Colonic mucosa (tissue), 4 donors: Measurements from ENCODE around the gene AQP6. TPM values are rescaled to one million over a fixed set of nuclear protein-coding genes. Genes with fewer than 3 reads are reported as not detected.

Experiments
- DNase-seq: peaks from one replicate; pipeline ENCODE4 v3.0.0-alpha.2; 2020
- H3K27ac ChIP-seq: fragments of 200-600 bp; one replicate; pipeline ENCODE4 v1.8.0; 2021
- H3K27me3 ChIP-seq: fragments of 200-600 bp; one replicate; pipeline ENCODE4 v1.8.0; 2021
- H3K36me3 ChIP-seq: fragments of 200-600 bp; one replicate; pipeline ENCODE4 v1.8.0; 2021
- H3K4me1 ChIP-seq: fragments of 200-600 bp; one replicate; pipeline ENCODE4 v1.8.0; 2021; ENCODE audit warnings: mild to moderate bottlenecking
- H3K4me3 ChIP-seq: fragments of 200-600 bp; one replicate; pipeline ENCODE4 v1.8.0; 2021
- H3K9ac ChIP-seq, 2 donors: one replicate each; pipeline ENCODE4 v1.7.0; 2013; ENCODE audit warnings: control low read depth in 2 of 2, low read depth in 2 of 2, low read length in 2 of 2
- H3K9me3 ChIP-seq: fragments of 200-600 bp; one replicate; pipeline ENCODE4 v1.8.0; 2021
- CTCF ChIP-seq: fragments of 200-600 bp; IDR thresholded peaks from one replicate; pipeline ENCODE4 v1.8.0; 2022; ENCODE audit warnings: antibody characterized with exemption, mild to moderate bottlenecking
- intact Hi-C: fragments of 100-400 bp; cut with DNase I; formaldehyde crosslinking; loops from one replicate; pipeline ENCODE4 v1.14.1; 2022
- total RNA-seq, 2 donors: library from RNA; stranded (reverse); fragmentation: NEBNext Ultra II Directional in 1 of 2; extraction: Animal tissue kit (Norgen Biotek cat#: 25700) in 1 of 2; gene quantifications; one replicate each; pipeline ENCODE4 v1.2.1, GENCODE V29; 2021
- donor health status: healthy.
- donor health status: DM: no; HTN: no; CAD: no.
- donor health status: DM: no; HTN: no; CAD: no.

The AQP6 gene
- total RNA-seq, 2 donors from 2014 or later: not detected

- H3K27me3 ChIP-seq: no peaks in the 10 kb centered on the region
- TF ChIP-seq CTCF: no peak
- H3K9ac ChIP-seq: no peak overlapping the region
- H3K4me1 ChIP-seq: no peaks in the 10 kb centered on the region
- H3K36me3 ChIP-seq: no peaks in the 10 kb centered on the region
- intact Hi-C loops: no loop called here
- no peak for DNase-seq
- H3K27ac ChIP-seq: no peak overlapping the region
- H3K4me3 ChIP-seq: no peak overlapping the region
- H3K9me3 ChIP-seq: no peaks in the 10 kb centered on the region
Observed at GRCh38 chr12:50013361-50014147, 40.8 kb downstream of the AQP6 start.

- Histone ChIP-seq H3K9ac (no peak overlapping the region), H3K4me1 (no peaks in the 10 kb centered on the region), H3K27me3 (no peaks in the 10 kb centered on the region), H3K9me3 (no peaks in the 10 kb centered on the region), H3K36me3 (no peaks in the 10 kb centered on the region), H3K4me3 (no peak overlapping the region), H3K27ac (no peak overlapping the region)
- TF ChIP-seq CTCF: no peak
- intact Hi-C loops: no loop called here
- no peak for DNase-seq
Observed at GRCh38 chr12:50014342-50014741, 41.6 kb downstream of the AQP6 start.

- no peaks in the 10 kb centered on the region for H3K4me1 ChIP-seq
- no peak overlapping the region for H3K4me3 ChIP-seq
- no peaks in the 10 kb centered on the region for H3K9me3 ChIP-seq
- no peaks in the 10 kb centered on the region for H3K36me3 ChIP-seq
- intact Hi-C loops: no loop called here
- DNase-seq: peak; percentile 59
- H3K27ac ChIP-seq: peak overlapping the region; percentile 27
- TF ChIP-seq CTCF: no peak
- no peak overlapping the region for H3K9ac ChIP-seq
- H3K27me3 ChIP-seq: no peaks in the 10 kb centered on the region
Observed at GRCh38 chr12:50016501-50017475, 44.0 kb downstream of the AQP6 start.

GRCh38 chr12:50017641-50018040, 44.9 kb downstream of the AQP6 start:
- Histone ChIP-seq H3K27ac (peak overlapping the region; percentile 27), H3K4me3 (no peak overlapping the region), H3K36me3 (no peaks in the 10 kb centered on the region), H3K9me3 (no peaks in the 10 kb centered on the region), H3K27me3 (no peaks in the 10 kb centered on the region), H3K4me1 (no peaks in the 10 kb centered on the region), H3K9ac (no peak overlapping the region)
- no peak for TF ChIP-seq CTCF
- intact Hi-C loops: no loop called here
- no peak for DNase-seq

GRCh38 chr12:50018154-50018553, 45.4 kb downstream of the AQP6 start:
- Histone ChIP-seq H3K36me3 (no peaks in the 10 kb centered on the region), H3K4me1 (no peaks in the 10 kb centered on the region), H3K9ac (no peak overlapping the region), H3K27me3 (no peaks in the 10 kb centered on the region), H3K9me3 (no peaks in the 10 kb centered on the region), H3K27ac (peak overlapping the region; percentile 27), H3K4me3 (no peak overlapping the region)
- DNase-seq: no peak
- intact Hi-C loops: no loop called here
- no peak for TF ChIP-seq CTCF
